Hepatocyte (in vitro differentiated cells): ENCODE measurements around the gene TACO1. TPM values are rescaled to one million over a fixed set of nuclear protein-coding genes. Genes with fewer than 3 reads are reported as not detected.

ENCODE experiments used
- DNase-seq: peaks from one replicate; pipeline ENCODE4 v3.0.0-alpha.2; 2016; ENCODE audit warnings: low spot score
- H2AFZ ChIP-seq: fragments of 200-600 bp; sonication (generic); 2 replicates; pipeline ENCODE4 v1.6.0; 2016; ENCODE audit warnings: antibody characterized with exemption, mild to moderate bottlenecking
- H3K27ac ChIP-seq: fragments of 200-600 bp; sonication (generic); 2 replicates; pipeline ENCODE4 v1.5.1; 2016; ENCODE audit warnings: mild to moderate bottlenecking
- H3K27me3 ChIP-seq: fragments of 200-600 bp; sonication (generic); 2 replicates; pipeline ENCODE4 v1.6.1; 2016
- H3K36me3 ChIP-seq: fragments of 200-600 bp; sonication (generic); replicated peaks from 2 replicates; pipeline ENCODE4 v1.5.1; 2016; ENCODE audit warnings: low read depth; ENCODE audit not compliant: insufficient read depth
- H3K4me1 ChIP-seq: fragments of 200-600 bp; sonication (generic); 2 replicates; pipeline ENCODE4 v1.5.1; 2016; ENCODE audit warnings: mild to moderate bottlenecking, moderate library complexity; ENCODE audit not compliant: insufficient read depth
- H3K4me2 ChIP-seq: fragments of 200-600 bp; sonication (generic); 2 replicates; pipeline ENCODE4 v1.6.0; 2016
- H3K4me3 ChIP-seq: fragments of 200-600 bp; sonication (generic); 2 replicates; pipeline ENCODE4 v1.5.1; 2016; ENCODE audit warnings: mild to moderate bottlenecking
- H3K79me2 ChIP-seq: fragments of 200-600 bp; sonication (generic); 2 replicates; pipeline ENCODE4 v1.6.0; 2017; ENCODE audit warnings: mild to moderate bottlenecking
- H3K9me2 ChIP-seq: fragments of 200-600 bp; sonication (generic); replicated peaks from 2 replicates; pipeline ENCODE4 v1.6.0; 2017; ENCODE audit warnings: mild to moderate bottlenecking; ENCODE audit not compliant: insufficient read depth
- H3K9me3 ChIP-seq: fragments of 200-600 bp; sonication (generic); 2 replicates; pipeline ENCODE4 v1.5.1; 2016; ENCODE audit warnings: low read depth, mild to moderate bottlenecking
- H4K20me1 ChIP-seq: fragments of 200-600 bp; sonication (generic); 2 replicates; pipeline ENCODE4 v1.6.0; 2016; ENCODE audit warnings: mild to moderate bottlenecking; ENCODE audit not compliant: insufficient read depth, poor library complexity, severe bottlenecking
- EZH2 ChIP-seq: fragments of 200-600 bp; sonication (generic); IDR thresholded peaks from 2 replicates; pipeline ENCODE4 v1.6.1; 2016; ENCODE audit warnings: antibody characterized with exemption, mild to moderate bottlenecking, borderline replicate concordance
- EZH2phosphoT487 ChIP-seq: fragments of 200-600 bp; sonication (generic); IDR thresholded peaks from one replicate; pipeline ENCODE4 v1.6.1; 2018; ENCODE audit warnings: antibody characterized with exemption, mild to moderate bottlenecking, low read depth, moderate library complexity; ENCODE audit not compliant: unreplicated experiment, severe bottlenecking
- WGBS: methylation state at CpG from one replicate; pipeline ENCODE4 v1.1.6; 2016; ENCODE audit warnings: low lambda C conversion rate; ENCODE audit errors: missing lambda C conversion rate; 5-methylcytosine and 5-hydroxymethylcytosine counted together
- polyA plus RNA-seq: library from polyadenylated mRNA; unstranded; fragments of >200 nt; fragmentation: Nextera tagmentation; extraction: Ambion mirVana; gene quantifications from 2 replicates; pipeline ENCODE4 v1.2.1, GENCODE V29; 2016
- total RNA-seq: library from RNA; depleted of rRNA; stranded (reverse); fragments of >200 nt; gene quantifications from 2 replicates; pipeline ENCODE4 v1.2.3, GENCODE V29; 2014
- TF ChIP-seq, protein P1 (sequence below): fragments of 200-600 bp; sonication (generic); IDR thresholded peaks from 2 replicates; pipeline ENCODE4 v1.5.1; 2016; ENCODE audit warnings: antibody characterized with exemption, mild to moderate bottlenecking; ENCODE audit not compliant: poor library complexity

TACO1 gene
- total and polyA plus RNA-seq, 2 experiments from 2014 or later = 20.2 to 32.2 TPM

DNA sequence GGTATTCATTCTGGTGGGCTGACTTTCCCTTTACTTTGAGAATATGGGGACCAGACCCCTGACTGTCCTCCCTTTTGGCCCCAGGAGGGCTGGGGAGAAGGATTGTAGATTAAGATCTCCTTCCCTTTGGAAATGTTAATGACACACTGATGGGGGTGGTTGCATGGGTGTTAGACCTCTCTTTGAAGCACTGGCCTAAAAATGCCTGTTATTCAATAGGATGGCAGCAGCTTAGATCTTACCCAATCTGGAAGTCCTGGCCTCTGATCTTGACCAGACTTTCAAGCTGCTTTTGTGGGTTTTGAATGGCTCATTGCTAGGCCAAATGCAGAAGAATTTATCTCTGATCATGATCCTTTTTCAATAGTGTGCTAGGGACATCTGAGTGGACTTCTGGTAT lies 47.2 kb downstream of the TACO1 start:
- H3K79me2 ChIP-seq = no peaks in the 10 kb centered on the region
- H3K4me2 ChIP-seq = no peak overlapping the region
- no peaks in the 10 kb centered on the region for H3K27me3 ChIP-seq
- H2AFZ ChIP-seq = no peak overlapping the region
- H3K9me2 ChIP-seq = no peaks in the 10 kb centered on the region
- no peak for DNase-seq
- H3K27ac ChIP-seq = no peak overlapping the region
- no peaks in the 10 kb centered on the region for H3K9me3 ChIP-seq
- no peaks in the 10 kb centered on the region for H4K20me1 ChIP-seq
- no peaks in the 10 kb centered on the region for H3K36me3 ChIP-seq
- H3K4me3 ChIP-seq = no peak overlapping the region
- TF ChIP-seq EZH2phosphoT487 (no peak), EZH2 (no peak)
- TF ChIP-seq, protein P1, sequence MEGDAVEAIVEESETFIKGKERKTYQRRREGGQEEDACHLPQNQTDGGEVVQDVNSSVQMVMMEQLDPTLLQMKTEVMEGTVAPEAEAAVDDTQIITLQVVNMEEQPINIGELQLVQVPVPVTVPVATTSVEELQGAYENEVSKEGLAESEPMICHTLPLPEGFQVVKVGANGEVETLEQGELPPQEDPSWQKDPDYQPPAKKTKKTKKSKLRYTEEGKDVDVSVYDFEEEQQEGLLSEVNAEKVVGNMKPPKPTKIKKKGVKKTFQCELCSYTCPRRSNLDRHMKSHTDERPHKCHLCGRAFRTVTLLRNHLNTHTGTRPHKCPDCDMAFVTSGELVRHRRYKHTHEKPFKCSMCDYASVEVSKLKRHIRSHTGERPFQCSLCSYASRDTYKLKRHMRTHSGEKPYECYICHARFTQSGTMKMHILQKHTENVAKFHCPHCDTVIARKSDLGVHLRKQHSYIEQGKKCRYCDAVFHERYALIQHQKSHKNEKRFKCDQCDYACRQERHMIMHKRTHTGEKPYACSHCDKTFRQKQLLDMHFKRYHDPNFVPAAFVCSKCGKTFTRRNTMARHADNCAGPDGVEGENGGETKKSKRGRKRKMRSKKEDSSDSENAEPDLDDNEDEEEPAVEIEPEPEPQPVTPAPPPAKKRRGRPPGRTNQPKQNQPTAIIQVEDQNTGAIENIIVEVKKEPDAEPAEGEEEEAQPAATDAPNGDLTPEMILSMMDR = no peak
- H3K4me1 ChIP-seq = no peaks in the 10 kb centered on the region

- H3K27me3 ChIP-seq = no peaks in the 10 kb centered on the region
- H3K4me2 ChIP-seq = no peak overlapping the region
- H3K36me3 ChIP-seq = no peaks in the 10 kb centered on the region
- no peaks in the 10 kb centered on the region for H3K9me3 ChIP-seq
- 88% methylated on average over 1 of the region's 1 CpG for WGBS
- H3K4me3 ChIP-seq = no peak overlapping the region
- H2AFZ ChIP-seq = no peak overlapping the region
- no peaks in the 10 kb centered on the region for H3K4me1 ChIP-seq
- DNase-seq = no peak
- no peaks in the 10 kb centered on the region for H3K79me2 ChIP-seq
- no peak overlapping the region for H3K27ac ChIP-seq
- H3K9me2 ChIP-seq = no peaks in the 10 kb centered on the region
- TF ChIP-seq, protein P1 = no peak
- TF ChIP-seq EZH2phosphoT487 (no peak), EZH2 (no peak)
- H4K20me1 ChIP-seq = no peaks in the 10 kb centered on the region
These were observed 49.1 kb downstream of the TACO1 start for GRCh38 chr17:63649813-63650212.

GRCh38 chr17:63652106-63652505 lies 51.4 kb downstream of the TACO1 start:
- no peak for DNase-seq
- Histone ChIP-seq H2AFZ (no peak overlapping the region), H3K4me1 (no peaks in the 10 kb centered on the region), H4K20me1 (no peaks in the 10 kb centered on the region), H3K4me3 (no peak overlapping the region), H3K27ac (no peak overlapping the region), H3K4me2 (no peak overlapping the region), H3K9me3 (no peaks in the 10 kb centered on the region), H3K27me3 (no peaks in the 10 kb centered on the region), H3K79me2 (no peaks in the 10 kb centered on the region), H3K9me2 (no peaks in the 10 kb centered on the region), H3K36me3 (no peaks in the 10 kb centered on the region)
- TF ChIP-seq EZH2 (no peak), EZH2phosphoT487 (no peak)
- TF ChIP-seq, protein P1 = no peak
- 88% methylated on average over 3 of the region's 3 CpGs for WGBS

- 62% methylated on average over 2 of the region's 2 CpGs for WGBS
- H3K9me3 ChIP-seq = no peaks in the 10 kb centered on the region
- no peaks in the 10 kb centered on the region for H4K20me1 ChIP-seq
- TF ChIP-seq, protein P1 = no peak
- no peak for TF ChIP-seq EZH2phosphoT487
- TF ChIP-seq EZH2 = no peak
- no peak overlapping the region for H3K27ac ChIP-seq
- H2AFZ ChIP-seq = no peak overlapping the region
- H3K4me1 ChIP-seq = no peaks in the 10 kb centered on the region
- no peak overlapping the region for H3K4me2 ChIP-seq
- no peaks in the 10 kb centered on the region for H3K36me3 ChIP-seq
- H3K79me2 ChIP-seq = no peaks in the 10 kb centered on the region
- no peaks in the 10 kb centered on the region for H3K9me2 ChIP-seq
- DNase-seq = no peak
- no peaks in the 10 kb centered on the region for H3K27me3 ChIP-seq
- H3K4me3 ChIP-seq = no peak overlapping the region
These were observed 52.4 kb downstream of the TACO1 start for GRCh38 chr17:63653050-63653449.
